ENCODE measurements around the gene ZNF771. TPM values are rescaled to one million over a fixed set of nuclear protein-coding genes. Genes with fewer than 3 reads are reported as not detected.

The ZNF771 gene
- total and polyA plus RNA-seq, 2 donors (not counting 3 experiments of a cell fraction or from before 2014, with no cell fraction given), result 11.7 to 16.8 TPM

DNA sequence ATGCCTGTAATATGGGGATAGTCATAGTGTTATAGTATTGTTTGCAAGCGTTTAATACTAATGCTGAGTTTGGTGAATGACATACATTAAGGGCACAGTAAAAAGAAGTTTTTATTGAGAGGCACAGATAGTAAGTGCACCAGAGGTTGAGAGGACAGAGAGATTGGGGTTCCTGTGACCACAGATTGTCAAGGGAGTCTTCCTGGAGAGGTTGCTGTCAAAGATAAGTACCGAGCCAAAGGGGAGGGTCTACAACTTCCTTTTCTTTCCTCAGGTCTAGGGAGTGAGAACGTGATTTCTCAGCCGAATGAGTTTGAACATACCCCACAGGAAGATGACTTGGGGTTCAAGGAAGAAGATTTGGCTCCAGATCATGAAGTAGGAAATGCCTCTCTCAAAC, 10.3 kb upstream of the ZNF771 start:
- no peak for FAIRE-seq
- no TSS peak for BruUV-seq (replicated peaks)
- Histone ChIP-seq H3K4me2 (ENCODE audit: insufficient read depth, low read length) (no peak overlapping the region), H3K4me1 (ENCODE audit: control insufficient read depth, extremely low read depth, insufficient read depth, low read length) (peaks cover 21% of the 10 kb centered on the region), H3K9me1 (replicated peaks; ENCODE audit: control insufficient read depth, extremely low read depth, insufficient read depth, low read length) (no peaks in the 10 kb centered on the region), H3K9ac (replicated peaks; ENCODE audit: extremely low read depth, insufficient read depth, low read length) (no peak overlapping the region), H3K9me3 (replicated peaks; ENCODE audit: control insufficient read depth, insufficient read depth, low read length) (no peaks in the 10 kb centered on the region), H3K4me3 (replicated peaks in 1 of 3; ENCODE audit: insufficient read depth in 1 of 3, low read depth in 1 of 3, low read length in 3 of 3) (no peak overlapping the region), H2AFZ (ENCODE audit: low read depth, low read length) (no peak overlapping the region), H3K27ac (ENCODE audit: insufficient read depth, low read depth, low read length) (no peak overlapping the region), H3K36me3 (ENCODE audit: control insufficient read depth in 2 of 2, extremely low read depth in 1 of 2, insufficient read depth in 2 of 2, low read length in 2 of 2) (peaks cover 0 to 19% of the 10 kb centered on the region in 2 experiments), H3K79me2 (ENCODE audit: control insufficient read depth, insufficient read depth, low read length) (peaks cover 9% of the 10 kb centered on the region), H3K27me3 (ENCODE audit: control insufficient read depth in 2 of 2, insufficient read depth in 2 of 2, low read length in 2 of 2) (no peaks in the 10 kb centered on the region), H4K20me1 (replicated peaks; ENCODE audit: control insufficient read depth, extremely low read depth, insufficient read depth, low read length) (no peaks in the 10 kb centered on the region)
- dilution Hi-C loops (cut with MboI; ENCODE audit: extremely low pct_ligation_motif_present, low sequenced_read_pairs) (no loop called here), intact Hi-C loops (cut with micrococcal nuclease) (no loop called here)
- ChIA-PET CTCF (interaction anchor here (0.6 kb wide), 1 partner anchor 237 kb away, joined by 3 read pairs; no protein-coding TSS in a partner anchor), POLR2A (interaction anchor here (0.6 kb wide), 1 partner anchor 275 kb away, joined by 3 read pairs; no protein-coding TSS in a partner anchor)
- no peak for DNase-seq (ENCODE audit: low read depth, low spot score)
- TF ChIP-seq EZH2 (IDR thresholded peaks at IDR 0.05; ENCODE audit: borderline replicate concordance, low read depth, low read length, severe bottlenecking) (no peak), JUN (IDR thresholded peaks at IDR 0.05; ENCODE audit: borderline replicate concordance, insufficient read depth, insufficient read length, low read depth) (no peak), POLR2A (IDR thresholded peaks at IDR 0.05; ENCODE audit: low read depth, low read length) (no peak), MYC (IDR thresholded peaks at IDR 0.05; ENCODE audit: low read depth, low read length) (no peak), FOS (IDR thresholded peaks at IDR 0.05; ENCODE audit: borderline replicate concordance, insufficient read depth, low read length) (no peak), CTCF (IDR thresholded peaks at IDR 0.05; ENCODE audit: extremely low read depth in 1 of 2, insufficient read depth in 1 of 2, low read depth in 1 of 2, low read length in 2 of 2) (no peak), GATA2 (IDR thresholded peaks at IDR 0.05; ENCODE audit: insufficient read depth, insufficient read length, low read depth, low read length) (no peak), MAX (IDR thresholded peaks at IDR 0.05; ENCODE audit: insufficient read depth, insufficient read length) (no peak), POLR2AphosphoS5 (IDR thresholded peaks at IDR 0.05; ENCODE audit: insufficient read depth, low read depth, low read length) (no peak)

Measured in endothelial cell of umbilical vein (primary cell).